HuH-7.5 (cell line): ENCODE data around the gene SLC25A22.
A peak's percentile ranks its signal among the peaks of the same experiment; 100 is the strongest.

Experiments
- DNase-seq: peaks from one replicate; pipeline ENCODE4 v3.0.0; 2011; ENCODE audit warnings: low spot score

Gene SLC25A22

GRCh38 chr11:833849-834311 is 35.8 kb upstream of the SLC25A22 start:
- DNase-seq = no peak

GRCh38 chr11:833114-833791 is 35.2 kb upstream of the SLC25A22 start:
- DNase-seq = no peak

- DNase-seq = no peak
Measured at GRCh38 chr11:832529-833113, 34.5 kb upstream of the SLC25A22 start, which contains the start of gene CD151. TSS of gene CD151 (plus strand) at chr11:832952. CDS start at chr11:836070, 3,118 bp downstream.

- no peak for DNase-seq
Measured at GRCh38 chr11:831961-832528, 34.0 kb upstream of the SLC25A22 start.

DNA sequence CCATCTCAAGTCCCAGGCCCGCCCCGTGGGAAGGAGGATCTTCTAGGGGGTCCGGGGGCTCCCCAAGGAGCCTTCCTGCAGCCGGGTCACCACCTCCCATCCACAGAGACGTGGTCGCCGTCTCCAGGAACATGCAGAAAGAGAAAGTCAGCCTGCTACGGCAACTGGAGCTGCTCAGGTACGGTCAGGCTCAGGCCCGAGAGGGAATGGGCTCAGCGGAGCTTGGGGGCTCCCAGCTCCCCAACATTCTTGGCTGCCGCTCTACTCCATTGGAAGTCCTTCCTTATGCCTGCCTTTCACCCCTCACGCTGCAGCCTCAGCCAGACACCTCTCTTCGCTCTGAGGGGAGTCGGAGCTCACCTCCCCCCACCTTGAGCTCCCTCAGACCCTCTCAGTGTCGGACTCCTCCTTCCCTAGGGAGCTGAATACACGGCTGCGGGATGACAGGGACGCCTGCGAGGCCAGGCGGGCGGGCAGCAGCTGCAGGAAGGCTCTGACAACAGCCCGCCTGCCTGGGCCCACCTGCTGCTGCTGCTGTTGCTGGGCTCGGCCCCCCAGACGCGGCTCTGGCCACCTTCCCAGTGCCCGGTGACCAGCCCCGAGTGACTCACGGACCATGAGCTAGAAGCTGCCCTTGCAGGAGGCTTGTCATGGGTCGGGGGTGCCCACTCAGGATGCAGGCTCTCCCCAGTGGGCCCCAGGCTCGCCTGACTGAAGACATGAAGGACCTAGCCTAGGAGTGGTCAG is 33.2 kb upstream of the SLC25A22 start:
- DNase-seq = no peak

- DNase-seq = peak; percentile 87
Measured at GRCh38 chr11:830295-831117, 32.4 kb upstream of the SLC25A22 start.

DNA sequence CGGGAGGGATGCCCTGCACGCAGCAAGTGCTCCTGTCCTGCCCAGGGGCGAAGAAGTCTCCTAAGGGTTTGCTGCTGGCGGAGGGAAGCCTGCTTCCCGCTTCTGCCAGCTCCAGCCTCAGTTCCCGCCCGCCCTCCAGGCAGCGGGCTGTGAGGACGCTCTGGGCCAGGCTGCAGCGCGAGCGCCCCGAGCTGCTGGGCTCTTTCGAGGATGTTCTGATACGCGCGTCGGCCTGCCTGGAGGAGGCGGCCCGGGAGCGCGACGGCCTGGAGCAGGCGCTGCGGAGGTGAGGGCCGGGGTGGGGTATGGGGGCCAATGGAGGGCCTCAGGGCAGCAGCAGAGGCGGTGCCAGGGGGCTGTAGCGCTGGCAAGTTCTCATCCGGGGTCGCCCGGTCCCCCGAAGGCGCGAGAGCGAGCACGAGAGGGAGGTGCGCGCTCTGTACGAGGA is 31.8 kb upstream of the SLC25A22 start:
- no peak for DNase-seq

DNA sequence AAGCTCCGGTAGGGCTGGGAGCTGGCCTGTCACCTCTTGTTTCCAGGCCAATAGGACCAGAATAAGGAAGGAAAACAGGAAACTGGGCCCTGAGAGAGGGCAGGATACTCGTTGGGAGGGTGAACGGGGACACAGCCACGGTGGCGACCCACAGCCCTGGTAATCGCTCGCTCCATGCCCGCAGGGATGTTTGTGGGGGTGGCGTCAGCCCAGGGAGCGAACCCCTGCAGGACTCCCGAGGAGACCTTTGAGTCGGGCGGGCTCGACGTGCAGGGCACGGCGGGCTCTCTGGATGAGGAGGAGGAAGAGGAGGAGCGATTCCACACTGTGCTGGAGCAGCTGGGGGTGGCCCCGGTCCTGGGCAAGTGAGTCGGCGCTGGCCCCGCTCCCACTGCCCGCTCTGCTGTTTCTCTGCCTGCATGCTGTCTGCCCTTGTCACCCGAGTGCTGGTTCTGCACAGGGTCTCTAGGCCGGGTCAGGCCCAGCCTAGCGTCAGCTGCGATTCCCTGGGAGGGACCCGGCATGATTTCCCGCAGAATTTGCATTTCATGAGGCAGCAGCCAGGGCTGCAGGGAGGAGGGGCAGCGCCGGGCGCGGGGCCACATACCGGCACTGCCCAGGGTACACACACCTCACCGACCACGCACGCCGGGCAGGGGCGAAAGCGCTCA is 31.2 kb upstream of the SLC25A22 start:
- no peak for DNase-seq

DNA sequence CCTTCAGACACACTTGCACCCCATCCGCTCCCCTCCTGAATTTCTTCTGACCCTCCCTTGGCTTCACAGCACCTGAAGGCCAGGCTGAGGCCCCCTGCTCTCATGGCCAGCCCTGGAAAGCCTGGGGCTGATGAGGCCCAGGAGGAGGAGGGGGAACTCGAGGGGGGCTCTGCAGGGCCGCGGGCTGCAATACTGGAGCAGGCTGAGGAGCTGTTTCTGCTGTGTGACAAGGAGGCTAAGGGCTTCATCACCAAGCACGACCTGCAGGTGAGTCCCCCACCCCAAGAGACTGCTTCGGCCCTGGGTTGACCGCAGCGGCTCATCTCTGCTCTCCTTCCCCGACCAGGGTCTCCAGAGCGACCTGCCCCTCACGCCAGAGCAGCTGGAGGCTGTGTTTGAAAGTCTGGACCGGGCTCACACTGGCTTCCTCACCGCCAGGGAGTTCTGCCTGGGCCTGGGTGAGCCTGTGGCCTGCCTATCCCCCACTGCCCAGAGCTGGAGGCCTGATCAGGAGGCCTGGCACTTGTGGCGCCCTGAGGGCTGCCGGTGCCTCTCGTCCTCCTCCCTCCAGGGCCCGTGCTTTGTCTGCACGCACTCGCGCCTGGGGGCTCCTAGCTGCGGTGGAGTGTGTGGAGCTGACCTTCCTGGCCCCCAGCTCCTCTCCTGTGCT is 30.6 kb upstream of the SLC25A22 start:
- DNase-seq = no peak

DNA sequence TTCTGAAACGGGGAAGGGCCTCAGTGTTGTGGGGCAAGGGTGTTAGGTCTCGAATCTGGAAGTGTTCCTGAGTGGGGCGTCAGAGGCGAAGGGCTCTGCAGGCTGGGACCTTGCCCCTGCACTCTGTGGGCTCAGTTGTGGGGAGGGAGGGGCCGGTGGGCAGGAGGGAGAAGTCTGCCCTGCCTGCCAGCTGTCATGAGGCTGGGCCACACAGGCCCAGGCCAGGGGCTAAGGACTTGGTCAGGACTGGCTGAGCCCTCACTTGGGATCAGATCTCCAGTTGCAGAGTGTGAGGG is 29.8 kb upstream of the SLC25A22 start, which contains the start of gene CRACR2B:
TSS of gene CRACR2B (plus strand) at position 23 of the 296 bp plus-strand sequence. CDS start 689 bp downstream, outside the sequence.
- DNase-seq = no peak

DNA sequence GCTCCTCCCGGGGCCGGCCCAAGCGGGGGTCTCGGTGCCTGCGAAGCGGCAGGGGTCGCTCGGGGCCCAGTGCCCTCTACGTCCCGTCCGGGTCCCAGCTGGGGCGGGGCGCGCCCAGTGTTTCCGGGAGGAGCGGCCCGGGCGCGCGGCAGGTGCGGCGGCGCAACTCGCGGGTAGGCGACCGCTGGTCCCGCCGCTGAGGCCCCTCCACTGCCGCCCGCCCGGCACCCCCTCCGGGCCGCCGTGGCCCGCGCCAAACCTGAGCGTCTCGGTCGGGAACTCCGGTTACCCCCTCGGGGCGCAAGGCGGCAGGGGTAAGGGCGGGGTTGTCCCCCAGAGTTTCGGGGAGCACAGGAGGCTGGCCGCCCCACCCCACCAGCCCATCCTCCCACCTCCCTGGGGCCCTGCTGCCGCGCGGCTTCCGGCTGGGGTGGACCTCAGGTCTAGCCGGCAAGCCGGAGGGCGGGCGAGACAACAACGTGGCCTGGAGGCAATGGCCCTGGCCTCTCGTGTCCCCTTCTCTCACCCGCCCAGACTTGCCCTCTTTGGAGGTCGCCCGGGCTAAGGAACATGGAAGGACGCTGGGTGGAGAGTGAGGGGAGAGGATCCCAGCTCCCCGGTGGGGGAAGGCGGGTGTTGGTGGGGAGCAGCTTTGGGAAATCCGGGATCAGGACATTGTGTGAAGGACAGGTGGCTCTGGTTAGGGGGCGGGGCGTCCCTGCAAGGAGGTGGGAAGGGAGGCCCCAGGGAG is 29.2 kb upstream of the SLC25A22 start:
- DNase-seq = no peak

- no peak for DNase-seq
Measured at GRCh38 chr11:826836-827145, 28.7 kb upstream of the SLC25A22 start.

DNA sequence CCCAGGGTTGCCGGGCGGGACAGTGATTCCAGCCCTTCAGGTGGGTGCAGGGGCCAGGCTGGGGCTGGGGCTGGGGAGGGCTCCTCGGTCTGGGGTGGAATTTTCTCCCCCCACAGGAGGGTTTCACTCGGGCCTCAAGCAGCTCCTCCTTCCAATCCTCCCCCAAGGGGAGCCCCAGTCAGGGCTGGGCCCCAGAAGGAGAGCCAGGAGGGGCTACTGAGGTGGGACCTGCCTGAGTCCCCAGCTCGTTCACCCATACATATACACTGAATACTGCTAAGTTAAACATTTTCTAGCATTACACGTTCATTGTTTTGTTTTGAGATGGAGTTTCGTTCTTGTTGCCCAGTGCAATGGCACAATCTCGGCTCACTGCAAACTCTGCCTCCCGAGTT is 28.1 kb upstream of the SLC25A22 start:
- no peak for DNase-seq

- DNase-seq = no peak
Measured at GRCh38 chr11:825366-826226, 27.5 kb upstream of the SLC25A22 start.

GRCh38 chr11:824942-825341 is 26.9 kb upstream of the SLC25A22 start:
- no peak for DNase-seq

- DNase-seq = no peak
Measured at GRCh38 chr11:824292-824880, 26.3 kb upstream of the SLC25A22 start.

- DNase-seq = no peak
Measured at GRCh38 chr11:823441-824291, 25.6 kb upstream of the SLC25A22 start.
